HG03095 (cell line): Measurements from ENCODE around the gene ROBO1.

Experiments used
- ATAC-seq: cut with Tn5 transposase; IDR thresholded peaks from one replicate; pipeline ENCODE4 v1.9.1; 2021; ENCODE audit warnings: moderate library complexity; ENCODE audit not compliant: unreplicated experiment

The ROBO1 gene

GRCh38 chr3:79253271-79253670, 514.5 kb downstream of the ROBO1 start:
- ATAC-seq: no peak

- no peak for ATAC-seq
Observed at GRCh38 chr3:79250746-79251145, 517.1 kb downstream of the ROBO1 start.

GRCh38 chr3:79249701-79250100, 518.1 kb downstream of the ROBO1 start:
- no peak for ATAC-seq

DNA sequence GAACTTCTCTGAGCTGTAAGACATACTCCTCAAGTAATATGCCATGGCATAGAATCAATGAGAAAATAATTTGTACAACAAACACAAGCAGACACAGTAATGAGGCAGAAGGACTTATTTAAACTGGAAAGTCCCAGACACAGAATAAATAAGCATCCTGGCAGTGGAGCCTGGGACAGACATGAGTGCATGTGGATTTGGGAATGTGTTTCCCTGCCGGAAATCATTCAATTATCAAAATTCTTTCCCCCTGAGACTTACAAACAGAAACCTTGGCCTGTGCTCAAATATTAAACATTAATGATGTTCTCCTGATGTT, 520.1 kb downstream of the ROBO1 start:
- ATAC-seq: no peak

DNA sequence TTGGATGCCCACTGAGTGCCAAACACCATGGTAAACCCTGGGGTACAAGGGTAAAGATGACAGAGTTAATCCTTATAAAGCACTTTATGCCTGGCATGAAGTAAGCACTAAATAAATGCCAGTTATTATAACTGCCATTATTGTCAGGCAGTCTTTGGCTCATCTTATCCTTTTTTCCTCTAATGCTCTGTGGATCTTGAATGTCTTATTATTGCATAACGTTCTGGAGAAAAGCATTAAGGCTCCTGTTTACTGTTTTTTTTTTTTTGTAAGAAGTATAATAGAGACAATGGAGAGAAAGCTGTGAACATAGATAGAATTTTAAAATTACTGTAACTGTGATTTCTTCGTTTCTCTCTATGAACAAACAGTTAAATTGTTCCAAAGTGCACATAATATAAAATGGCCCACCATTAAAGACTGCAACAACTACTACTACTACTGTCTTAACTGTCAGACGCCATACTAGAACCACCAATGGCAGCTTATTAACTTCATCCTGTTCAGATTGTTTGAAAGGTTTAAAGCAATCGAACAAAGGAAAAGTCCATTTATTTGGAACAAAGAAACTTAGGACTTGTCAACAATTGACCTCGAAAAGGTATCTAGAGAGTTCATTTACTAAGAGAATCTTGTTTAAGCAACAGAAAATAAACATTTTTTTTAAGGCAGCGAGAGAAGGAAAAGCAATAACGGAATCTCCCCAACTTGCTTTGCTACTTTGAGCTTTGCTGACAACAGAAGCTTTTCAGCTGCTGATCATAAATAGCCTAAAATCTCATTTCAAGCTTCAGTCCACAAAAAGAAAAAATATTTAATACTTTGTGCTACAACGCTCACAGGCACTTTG, 520.7 kb downstream of the ROBO1 start:
- ATAC-seq: no peak

DNA sequence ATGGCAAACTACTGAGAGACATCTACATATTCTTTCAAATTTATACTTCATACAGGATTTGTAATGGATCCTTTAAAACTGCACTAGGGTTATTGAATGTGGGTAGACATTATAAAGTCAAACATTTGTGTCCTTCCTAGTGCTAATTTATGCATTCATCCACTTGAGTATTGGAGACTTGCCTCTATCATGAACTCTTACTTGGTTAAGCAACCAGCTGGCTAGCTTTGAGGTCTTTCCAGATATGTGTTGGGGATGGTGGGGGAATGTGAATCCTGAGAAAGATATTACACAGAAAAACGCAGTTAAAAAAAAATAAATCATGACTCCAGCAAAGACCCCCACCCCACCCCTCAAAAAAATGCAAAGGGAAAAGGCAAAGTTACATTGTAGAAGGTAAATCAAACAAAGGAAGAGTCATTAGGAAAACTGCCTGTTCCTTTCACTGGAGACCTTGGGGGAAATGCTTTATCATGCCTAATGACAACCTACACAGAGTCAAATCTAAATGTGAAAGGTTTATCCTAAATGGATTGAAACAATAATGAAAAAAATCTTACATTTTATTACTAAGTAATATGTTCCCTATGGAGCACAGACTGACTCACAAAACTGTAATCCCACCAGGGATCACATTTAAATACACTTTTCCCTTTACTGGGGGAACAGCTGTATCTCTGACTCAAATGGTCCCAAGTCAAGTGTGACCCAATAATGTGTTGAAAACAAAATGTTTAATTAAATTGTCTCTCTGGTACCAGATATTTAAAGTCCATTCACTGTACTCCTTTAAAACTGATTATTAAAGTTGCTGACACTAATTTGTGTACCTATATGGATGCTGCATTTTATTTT, 522.3 kb downstream of the ROBO1 start:
- no peak for ATAC-seq

- ATAC-seq: no peak
Observed at GRCh38 chr3:79236496-79236895, 531.3 kb downstream of the ROBO1 start.

GRCh38 chr3:79233431-79234060, 534.3 kb downstream of the ROBO1 start:
- no peak for ATAC-seq

GRCh38 chr3:79230266-79230665, 537.5 kb downstream of the ROBO1 start:
- ATAC-seq: no peak

DNA sequence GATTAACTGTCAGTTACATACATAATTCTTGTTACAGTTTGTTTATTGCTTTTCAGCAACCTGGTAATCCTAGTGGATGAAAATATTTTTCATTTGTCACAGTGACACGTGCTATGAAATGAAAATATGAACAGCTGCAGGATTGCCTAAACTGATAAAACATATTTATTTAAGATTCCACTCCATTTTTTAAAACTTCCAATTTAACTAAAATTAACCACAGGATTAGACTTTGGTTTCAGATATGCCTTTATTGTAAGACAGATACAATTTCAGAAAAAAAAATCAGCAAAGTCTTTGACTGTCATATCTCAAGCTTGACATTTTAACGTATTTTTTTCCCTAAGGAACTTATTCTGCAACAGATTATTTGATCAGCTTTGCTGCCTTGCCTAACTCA, 550.7 kb downstream of the ROBO1 start:
- no peak for ATAC-seq

- no peak for ATAC-seq
Observed at GRCh38 chr3:79215286-79215685, 552.5 kb downstream of the ROBO1 start.

DNA sequence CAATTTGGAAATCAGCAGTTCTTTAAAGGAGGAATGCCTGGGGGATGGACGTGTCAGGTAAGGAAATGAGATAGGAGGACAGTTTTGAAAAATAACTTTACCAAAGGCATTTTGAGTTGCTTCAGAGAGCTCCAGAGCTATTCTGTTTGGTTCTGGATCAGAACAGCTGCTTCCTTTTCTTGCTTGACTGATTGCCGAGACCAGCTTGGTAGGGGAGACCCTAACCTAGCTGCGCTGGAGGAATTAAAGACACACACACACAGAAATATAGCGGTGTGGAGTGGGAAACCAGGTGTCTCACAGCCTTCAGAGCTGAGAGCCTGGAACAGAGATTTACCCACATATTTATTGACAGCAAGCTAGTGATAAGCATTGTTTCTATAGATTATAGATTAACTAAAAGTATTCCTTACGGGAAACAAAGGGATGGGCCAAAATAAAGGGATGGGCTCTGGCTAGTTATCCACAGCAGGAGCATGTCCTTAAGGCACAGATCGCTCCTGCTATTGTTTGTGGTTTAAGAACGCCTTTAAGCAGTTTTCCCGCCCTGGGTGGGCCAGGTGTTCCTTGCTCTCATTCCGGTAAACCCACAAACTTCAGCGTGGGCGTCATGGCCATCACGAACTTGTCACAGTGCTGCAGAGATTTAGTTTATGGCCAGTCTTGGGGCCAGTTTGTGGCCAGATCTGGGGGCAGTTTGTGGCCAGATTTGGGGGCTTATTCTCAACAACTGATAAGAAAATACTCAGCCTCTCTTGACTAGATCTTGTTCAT, 556.0 kb downstream of the ROBO1 start:
- ATAC-seq: no peak

DNA sequence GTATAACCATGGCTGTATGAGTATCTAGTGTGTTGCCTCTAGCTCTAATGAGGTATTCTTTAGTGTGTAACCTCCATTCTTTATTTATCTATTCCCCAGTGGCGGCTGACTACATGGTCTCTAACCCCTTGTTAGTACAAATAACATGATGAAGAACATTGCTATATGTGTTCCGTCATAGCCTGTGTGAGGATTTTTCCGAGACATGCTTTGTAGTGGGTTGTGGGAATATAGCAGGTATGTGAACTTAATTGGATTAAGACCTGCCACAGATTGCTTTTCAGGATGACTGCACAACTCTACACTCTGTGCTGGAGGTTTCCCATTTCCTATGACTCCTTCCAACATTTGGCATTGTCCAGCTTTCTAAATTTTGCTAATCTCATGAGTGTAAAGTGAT, 563.4 kb downstream of the ROBO1 start:
- no peak for ATAC-seq

GRCh38 chr3:79203144-79203519, 564.7 kb downstream of the ROBO1 start:
- ATAC-seq: no peak

- no peak for ATAC-seq
Observed at GRCh38 chr3:79202471-79203143, 565.2 kb downstream of the ROBO1 start.

DNA sequence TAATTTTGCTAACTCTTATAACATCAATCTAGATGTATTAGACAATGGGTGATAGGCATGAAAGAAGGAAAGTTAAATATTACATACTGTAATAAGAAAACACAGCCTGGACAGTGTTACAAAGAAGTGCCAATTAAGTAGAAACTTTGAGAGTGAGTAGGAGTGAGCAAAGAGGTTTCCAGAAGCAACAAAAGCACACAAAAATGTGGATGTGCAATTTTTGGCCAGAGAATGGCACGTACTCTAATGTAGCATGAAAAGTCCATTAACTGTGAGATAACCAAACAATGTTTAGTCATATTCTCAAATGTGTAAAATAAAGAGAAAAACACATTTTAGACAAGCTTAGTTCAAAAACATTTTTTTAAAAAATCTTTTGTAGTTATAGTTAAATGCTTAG, 567.3 kb downstream of the ROBO1 start:
- no peak for ATAC-seq

GRCh38 chr3:79199966-79200365, 567.8 kb downstream of the ROBO1 start:
- ATAC-seq: no peak

DNA sequence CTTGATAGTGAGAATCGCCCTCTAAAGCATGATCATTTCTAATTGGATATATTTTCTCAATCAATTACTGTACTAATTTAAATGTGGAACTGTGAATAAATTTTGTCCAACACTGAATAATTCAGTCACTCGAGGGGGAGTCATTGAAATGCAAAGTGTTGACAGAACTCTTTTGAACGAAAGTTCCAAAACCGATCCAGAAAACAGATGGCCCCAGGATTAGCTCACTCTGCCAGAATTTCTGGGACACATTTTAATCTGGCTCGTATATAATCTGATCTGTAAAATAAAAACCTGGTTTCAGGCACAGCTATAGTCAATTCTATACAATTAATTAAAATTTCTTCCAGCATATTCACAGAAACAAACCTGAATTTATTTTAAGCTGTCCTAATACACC, 580.4 kb downstream of the ROBO1 start:
- ATAC-seq: no peak

GRCh38 chr3:79184251-79184650, 583.5 kb downstream of the ROBO1 start:
- no peak for ATAC-seq

DNA sequence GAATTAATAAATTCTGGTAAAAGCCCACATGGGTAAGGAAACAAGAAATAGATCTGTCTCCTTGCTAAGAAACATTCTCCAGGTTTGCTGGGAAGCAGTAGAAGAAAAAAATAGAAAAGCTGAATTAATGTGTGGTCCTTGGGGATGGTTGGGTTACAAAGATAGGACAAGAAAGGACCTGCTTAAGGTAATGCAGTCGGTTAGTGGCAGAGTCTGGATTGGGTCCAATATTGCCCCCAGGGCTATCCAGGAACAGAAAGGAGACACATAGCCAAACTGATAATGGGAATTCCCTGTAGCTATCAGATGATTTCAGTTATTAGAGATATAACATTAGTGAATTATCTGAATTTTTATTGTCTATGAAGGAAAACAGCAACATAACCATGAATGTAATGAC, 584.3 kb downstream of the ROBO1 start:
- ATAC-seq: no peak
